ENCODE data around the gene LMX1B.

Gene LMX1B

DNA sequence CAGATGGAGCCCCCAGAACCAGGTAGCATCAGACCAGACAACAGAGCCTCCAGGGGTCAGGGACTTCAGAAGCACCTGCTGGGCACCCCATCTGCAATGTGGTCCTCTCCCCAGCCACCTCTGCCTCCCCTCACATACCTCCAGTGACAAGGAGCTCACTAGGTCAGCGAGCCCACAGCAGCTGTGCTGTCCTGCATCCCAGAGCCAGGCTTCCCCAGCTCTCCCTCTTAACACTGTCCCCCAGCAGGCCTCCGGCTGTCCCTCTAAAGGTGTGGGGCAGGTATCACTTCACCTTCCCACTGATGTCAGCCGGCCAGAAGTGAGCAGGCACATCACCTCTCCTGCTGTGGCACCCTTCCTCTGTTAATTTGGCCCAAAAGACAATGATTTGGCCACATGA lies 83.6 kb downstream of the LMX1B start:
- H3K27ac ChIP-seq (ENCODE audit: extremely low read depth, low read depth, low read length), result no peak overlapping the region
- no peaks in the 10 kb centered on the region for H3K4me1 ChIP-seq (ENCODE audit: control insufficient read depth, insufficient read depth, low read length)
- CTCF ChIA-PET, result interaction anchor here (0.8 kb wide), 1 partner anchor 9 kb away, joined by 4 read pairs; no protein-coding TSS in a partner anchor
- POLR2A ChIA-PET, result no interaction called here
- no peak overlapping the region for H3K4me3 ChIP-seq (ENCODE audit: low read depth, low read length)
- peaks cover 0 to 26% of the 10 kb centered on the region in 2 experiments; a peak in 1 of 3 replicates for H3K36me3 ChIP-seq (ENCODE audit: control insufficient read depth in 2 of 2, insufficient read depth in 1 of 2, low read length in 2 of 2)
- no peaks in the 10 kb centered on the region for H3K9me3 ChIP-seq (ENCODE audit: control insufficient read depth, insufficient read depth, low read depth, low read length)
- TF ChIP-seq GLIS2 (tag by site-specific recombination; IDR thresholded peaks at IDR 0.05), result no peak
- TF ChIP-seq, protein P1, sequence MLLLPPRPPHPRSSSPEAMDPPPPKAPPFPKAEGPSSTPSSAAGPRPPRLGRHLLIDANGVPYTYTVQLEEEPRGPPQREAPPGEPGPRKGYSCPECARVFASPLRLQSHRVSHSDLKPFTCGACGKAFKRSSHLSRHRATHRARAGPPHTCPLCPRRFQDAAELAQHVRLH (tag by site-specific recombination; IDR thresholded peaks at IDR 0.05), result no peak
- TF ChIP-seq ZNF785 (tag by site-specific recombination; IDR thresholded peaks at IDR 0.05), result no peak

DNA sequence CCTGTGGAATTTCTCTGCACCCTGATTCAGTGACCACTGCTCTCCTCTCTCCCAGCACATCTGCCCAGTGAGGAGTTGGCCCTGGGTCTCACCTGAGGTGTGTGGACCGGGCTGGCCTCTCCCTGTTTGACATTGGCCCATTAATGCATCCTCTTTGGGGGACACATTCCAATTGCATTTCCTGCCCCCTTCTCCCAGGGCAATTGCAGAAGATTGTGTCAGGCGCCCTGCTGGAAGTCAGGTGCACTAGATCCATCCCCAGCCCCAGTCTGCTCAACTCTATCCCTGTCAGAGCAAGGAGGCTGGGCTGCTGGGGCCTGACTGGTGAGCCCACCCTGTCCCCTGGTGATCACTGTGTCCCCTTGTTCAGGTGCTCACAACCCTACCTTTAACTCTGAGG lies 84.5 kb downstream of the LMX1B start:
- H3K27ac ChIP-seq (ENCODE audit: extremely low read depth, low read depth, low read length), result no peak overlapping the region
- peaks cover 0 to 17% of the 10 kb centered on the region in 2 experiments; a peak in 1 of 3 replicates for H3K36me3 ChIP-seq (ENCODE audit: control insufficient read depth in 2 of 2, insufficient read depth in 1 of 2, low read length in 2 of 2)
- POLR2A ChIA-PET, result no interaction called here
- no peak overlapping the region for H3K4me3 ChIP-seq (ENCODE audit: low read depth, low read length)
- no peaks in the 10 kb centered on the region for H3K4me1 ChIP-seq (ENCODE audit: control insufficient read depth, insufficient read depth, low read length)
- CTCF ChIA-PET, result interaction anchor here (9.8 kb wide), 1 partner anchor 9 kb away, joined by 114 read pairs; no protein-coding TSS in a partner anchor
- no peaks in the 10 kb centered on the region for H3K9me3 ChIP-seq (ENCODE audit: control insufficient read depth, insufficient read depth, low read depth, low read length)
- no peak for TF ChIP-seq ZNF280D (tag by site-specific recombination; IDR thresholded peaks at IDR 0.05)
- no peak for TF ChIP-seq ZBTB20 (tag by site-specific recombination; IDR thresholded peaks at IDR 0.05)
- TF ChIP-seq ZNF426 (tag by site-specific recombination; IDR thresholded peaks at IDR 0.05), result no peak
- no peak for TF ChIP-seq ZNF391 (tag by site-specific recombination; IDR thresholded peaks at IDR 0.05; ENCODE audit: borderline replicate concordance, low read depth)
- no peak for TF ChIP-seq ZNF311 (tag by site-specific recombination; IDR thresholded peaks at IDR 0.05; ENCODE audit: borderline replicate concordance)
- no peak for TF ChIP-seq ZNF239 (tag by site-specific recombination; IDR thresholded peaks at IDR 0.05)
- TF ChIP-seq, protein P2, sequence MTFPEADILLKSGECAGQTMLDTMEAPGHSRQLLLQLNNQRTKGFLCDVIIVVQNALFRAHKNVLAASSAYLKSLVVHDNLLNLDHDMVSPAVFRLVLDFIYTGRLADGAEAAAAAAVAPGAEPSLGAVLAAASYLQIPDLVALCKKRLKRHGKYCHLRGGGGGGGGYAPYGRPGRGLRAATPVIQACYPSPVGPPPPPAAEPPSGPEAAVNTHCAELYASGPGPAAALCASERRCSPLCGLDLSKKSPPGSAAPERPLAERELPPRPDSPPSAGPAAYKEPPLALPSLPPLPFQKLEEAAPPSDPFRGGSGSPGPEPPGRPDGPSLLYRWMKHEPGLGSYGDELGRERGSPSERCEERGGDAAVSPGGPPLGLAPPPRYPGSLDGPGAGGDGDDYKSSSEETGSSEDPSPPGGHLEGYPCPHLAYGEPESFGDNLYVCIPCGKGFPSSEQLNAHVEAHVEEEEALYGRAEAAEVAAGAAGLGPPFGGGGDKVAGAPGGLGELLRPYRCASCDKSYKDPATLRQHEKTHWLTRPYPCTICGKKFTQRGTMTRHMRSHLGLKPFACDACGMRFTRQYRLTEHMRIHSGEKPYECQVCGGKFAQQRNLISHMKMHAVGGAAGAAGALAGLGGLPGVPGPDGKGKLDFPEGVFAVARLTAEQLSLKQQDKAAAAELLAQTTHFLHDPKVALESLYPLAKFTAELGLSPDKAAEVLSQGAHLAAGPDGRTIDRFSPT (tag by site-specific recombination; IDR thresholded peaks at IDR 0.05), result no peak
- no peak for TF ChIP-seq ZNF776 (tag by site-specific recombination; IDR thresholded peaks at IDR 0.05; ENCODE audit: borderline replicate concordance)
- no peak for TF ChIP-seq GLI4 (tag by site-specific recombination; IDR thresholded peaks at IDR 0.05)
- TF ChIP-seq ZNF645 (tag by site-specific recombination; IDR thresholded peaks at IDR 0.05), result no peak
- TF ChIP-seq, protein P3, sequence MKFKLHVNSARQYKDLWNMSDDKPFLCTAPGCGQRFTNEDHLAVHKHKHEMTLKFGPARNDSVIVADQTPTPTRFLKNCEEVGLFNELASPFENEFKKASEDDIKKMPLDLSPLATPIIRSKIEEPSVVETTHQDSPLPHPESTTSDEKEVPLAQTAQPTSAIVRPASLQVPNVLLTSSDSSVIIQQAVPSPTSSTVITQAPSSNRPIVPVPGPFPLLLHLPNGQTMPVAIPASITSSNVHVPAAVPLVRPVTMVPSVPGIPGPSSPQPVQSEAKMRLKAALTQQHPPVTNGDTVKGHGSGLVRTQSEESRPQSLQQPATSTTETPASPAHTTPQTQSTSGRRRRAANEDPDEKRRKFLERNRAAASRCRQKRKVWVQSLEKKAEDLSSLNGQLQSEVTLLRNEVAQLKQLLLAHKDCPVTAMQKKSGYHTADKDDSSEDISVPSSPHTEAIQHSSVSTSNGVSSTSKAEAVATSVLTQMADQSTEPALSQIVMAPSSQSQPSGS (tag by site-specific recombination; IDR thresholded peaks at IDR 0.05; ENCODE audit: low read depth), result no peak
- no peak for TF ChIP-seq KLF9 (tag by site-specific recombination; IDR thresholded peaks at IDR 0.05; ENCODE audit: low read depth)
- TF ChIP-seq HOXC10 (CRISPR knock-in tag; IDR thresholded peaks at IDR 0.05), result no peak
- no peak for TF ChIP-seq ZXDB (tag by site-specific recombination; IDR thresholded peaks at IDR 0.05)
- no peak for TF ChIP-seq SALL2 (tag by site-specific recombination; IDR thresholded peaks at IDR 0.05; ENCODE audit: borderline replicate concordance)
- TF ChIP-seq ZNF223 (tag by site-specific recombination; IDR thresholded peaks at IDR 0.05), result no peak
- TF ChIP-seq ZNF707 (tag by site-specific recombination; IDR thresholded peaks at IDR 0.05), result no peak
- no peak for TF ChIP-seq ZNF140 (tag by site-specific recombination; IDR thresholded peaks at IDR 0.05)
- no peak for TF ChIP-seq SP2 (tag by site-specific recombination; IDR thresholded peaks at IDR 0.05)

Data from HEK293 (cell line).